GM12878 (cell line): ENCODE results near the gene PMM1. TPM values are rescaled to one million over a fixed set of nuclear protein-coding genes. Genes with fewer than 3 reads are reported as not detected.

Source experiments
- ATAC-seq: fragments of 200-7000 bp; cut with Tn5 transposase; 3 replicates; pipeline ENCODE4 v1.9.1; 2020; ENCODE audit warnings: mild to moderate bottlenecking, moderate library complexity
- BruUV-seq: library from RNA; stranded (reverse); fragments of 400-500 nt; replicated peaks from 2 replicates; lab custom pipeline; 2021; lab: Mats Ljungman, UMichigan
- CTCF ChIA-PET: fragments of 300-600 bp; sonication (Branson Sonifier 250); formaldehyde crosslinking; extraction: SDS; loops from one replicate; lab custom pipeline; 2021; ENCODE audit warnings: inconsistent platforms; lab: Yijun Ruan, JAX
- POLR2A ChIA-PET: fragments of 350-600 bp; formaldehyde crosslinking; extraction: SDS; loops from one replicate; lab custom pipeline; 2021; ENCODE audit warnings: inconsistent platforms; lab: Charles Lee
- RAD21 ChIA-PET: fragments of 300-600 bp; sonication (Branson Sonifier 250); formaldehyde crosslinking; loops from one replicate; lab custom pipeline; 2023; ENCODE audit warnings: antibody characterized with exemption; ENCODE audit not compliant: unreplicated experiment; lab: Charles Lee
- SMC1A ChIA-PET: fragments of 300-600 bp; sonication (Branson Sonifier 250); formaldehyde crosslinking; loops from one replicate; lab custom pipeline; 2023; ENCODE audit not compliant: unreplicated experiment, uncharacterized antibody; lab: Charles Lee
- DNase-seq: peaks from one replicate; pipeline ENCODE4 v3.0.0-alpha.2; 2011; ENCODE audit warnings: low read depth, low spot score
- FAIRE-seq: peaks from 3 replicates; lab custom pipeline; 2011; peaks lifted over from hg19 to GRCh38; lab: Jason Lieb, UNC
- H2AFZ ChIP-seq: 2 replicates; pipeline ENCODE4 v1.6.0; 2011; ENCODE audit warnings: low read depth, low read length, control low read depth; ENCODE audit not compliant: control insufficient read depth
- H3K27ac ChIP-seq: 2 replicates; pipeline ENCODE4 v1.5.1; 2011; ENCODE audit warnings: control low read depth; ENCODE audit not compliant: control insufficient read depth, insufficient read depth
- H3K27me3 ChIP-seq, 2 experiments: replicated peaks in 1 of 2; 2 replicates each; pipeline versions ENCODE4 v1.6.0 to v1.6.1; 2011; ENCODE audit warnings: low read length in 1 of 2; ENCODE audit not compliant: control insufficient read depth in 2 of 2, insufficient read depth in 2 of 2
- H3K36me3 ChIP-seq, 2 experiments: 2 replicates each; pipeline ENCODE4 v1.5.1; 2011; ENCODE audit warnings: low read length in 1 of 2; ENCODE audit not compliant: control insufficient read depth in 2 of 2, insufficient read depth in 2 of 2
- H3K4me1 ChIP-seq: 2 replicates; pipeline ENCODE4 v1.6.1; 2011; ENCODE audit warnings: mild to moderate bottlenecking, low read length, moderate library complexity, mixed read lengths; ENCODE audit not compliant: control insufficient read depth, insufficient read depth
- H3K4me2 ChIP-seq: 2 replicates; pipeline ENCODE4 v1.6.0; 2011; ENCODE audit warnings: control low read depth; ENCODE audit not compliant: control insufficient read depth, insufficient read depth
- H3K4me3 ChIP-seq: fragments of 200-600 bp; sonication (generic); 2 replicates; pipeline ENCODE4 v1.5.1; 2016
- H3K79me2 ChIP-seq: 2 replicates; pipeline ENCODE4 v1.6.0; 2011; ENCODE audit warnings: low read length; ENCODE audit not compliant: control insufficient read depth, insufficient read depth
- H3K9ac ChIP-seq: 2 replicates; pipeline ENCODE4 v1.8.0; 2011; ENCODE audit warnings: low read length, control low read depth, mixed read lengths; ENCODE audit not compliant: control insufficient read depth, insufficient read depth
- H3K9me3 ChIP-seq: replicated peaks from 3 replicates; pipeline ENCODE4 v1.5.1; 2011; ENCODE audit warnings: mild to moderate bottlenecking, low read length; ENCODE audit not compliant: control insufficient read depth, insufficient read depth
- H4K20me1 ChIP-seq: 2 replicates; pipeline ENCODE4 v1.6.0; 2011; ENCODE audit not compliant: control insufficient read depth, insufficient read depth
- BRCA1 ChIP-seq: IDR thresholded peaks from 2 replicates; pipeline ENCODE4 v1.6.1; 2011; ENCODE audit warnings: low read depth, low read length, improper control_type of control experiment
- CHD2 ChIP-seq: IDR thresholded peaks from 2 replicates; pipeline ENCODE4 v1.6.1; 2011; ENCODE audit warnings: low read depth, low read length, improper control_type of control experiment, borderline replicate concordance
- FOXM1 ChIP-seq: IDR thresholded peaks from 2 replicates; pipeline ENCODE4 v1.6.1; 2012; ENCODE audit warnings: low read depth, mild to moderate bottlenecking, inconsistent platforms, low read length, moderate library complexity
- KAT2A ChIP-seq: conservative IDR thresholded peaks from 2 replicates; pipeline ENCODE4 v1.6.1; 2011; ENCODE audit warnings: low read depth, low read length; ENCODE audit not compliant: control insufficient read depth
- NFIC ChIP-seq: IDR thresholded peaks from 2 replicates; pipeline ENCODE4 v1.6.1; 2012; ENCODE audit warnings: low read depth, mild to moderate bottlenecking, inconsistent platforms, low read length, moderate library complexity
- STAT1 ChIP-seq: fragments of 450-650 bp; conservative IDR thresholded peaks from 2 replicates; pipeline ENCODE4 v1.6.1; 2014; ENCODE audit warnings: antibody characterized with exemption, mild to moderate bottlenecking
- TCF7 ChIP-seq: IDR thresholded peaks from 2 replicates; pipeline ENCODE4 v1.6.1; 2014; ENCODE audit warnings: antibody characterized with exemption, borderline replicate concordance
- YBX1 ChIP-seq: fragments of 450-650 bp; IDR thresholded peaks from 2 replicates; pipeline ENCODE4 v1.6.1; 2016; ENCODE audit warnings: antibody characterized with exemption
- WGBS: methylation state at CpG from one replicate; pipeline ENCODE4 v1.1.6; 2016; ENCODE audit warnings: low lambda C conversion rate; ENCODE audit not compliant: insufficient replicate concordance, insufficient coverage; ENCODE audit errors: missing lambda C conversion rate; 5-methylcytosine and 5-hydroxymethylcytosine counted together
- in situ Hi-C: fragments of 300-500 bp; cut with MboI; formaldehyde crosslinking; loops from 9 replicates; pipeline ENCODE4 v1.14.3; 2018; ENCODE audit warnings: mixed read lengths
- intact Hi-C: fragments of 100-400 bp; cut with micrococcal nuclease; formaldehyde crosslinking; loops from one replicate; pipeline ENCODE4 v1.14.2; 2022; ENCODE audit not compliant: unreplicated experiment
- polyA plus RNA-seq, 11 experiments: library from polyadenylated mRNA; depleted of rRNA in 4 of 11; unstranded in 6 of 11; stranded (reverse) in 5 of 11; fragments of >200 nt; fragmentation: Nextera tagmentation in 4 of 11; fragmentation: Illumina TruSeq in 1 of 11; extraction: Ambion mirVana in 4 of 11; extraction: Trizol in 1 of 11; gene quantifications; 1 replicate in 1 of 11; 2 replicates in 10 of 11; pipeline versions ENCODE4 v1.2.1 to v1.2.3, GENCODE V29; 2011 to 2016; ENCODE audit warnings: inconsistent platforms in 2 of 11, missing spikeins in 2 of 11, low read depth in 1 of 11
- total RNA-seq, 4 experiments: library from RNA; depleted of rRNA in 3 of 4; stranded (reverse); fragments of >200 nt in 3 of 4; fragmentation: Illumina TruSeq in 1 of 4; extraction: Trizol in 1 of 4; gene quantifications; 2 replicates each; pipeline versions ENCODE4 v1.2.1 to v1.2.3, GENCODE V29; 2013 to 2021
- TF ChIP-seq, protein P1 (sequence below): IDR thresholded peaks from 2 replicates; pipeline ENCODE4 v1.6.1; 2012; ENCODE audit warnings: improper control_type of control experiment, low read depth, low read length; ENCODE audit not compliant: insufficient replicate concordance
- TF ChIP-seq, protein P2 (sequence below): IDR thresholded peaks from 2 replicates; pipeline ENCODE4 v1.6.1; 2011; ENCODE audit warnings: low read depth, low read length, improper control_type of control experiment, borderline replicate concordance
- TF ChIP-seq, protein P3 (sequence below): fragments of 450-650 bp; IDR thresholded peaks from 2 replicates; pipeline ENCODE4 v1.6.1; 2014; ENCODE audit warnings: mild to moderate bottlenecking

Gene PMM1
- total and polyA plus RNA-seq, 10 of the 15 experiments (the other 5 are each of a cell fraction or from before 2014, with no cell fraction given) = 8.2 to 32.2 (median 16.9) TPM

DNA sequence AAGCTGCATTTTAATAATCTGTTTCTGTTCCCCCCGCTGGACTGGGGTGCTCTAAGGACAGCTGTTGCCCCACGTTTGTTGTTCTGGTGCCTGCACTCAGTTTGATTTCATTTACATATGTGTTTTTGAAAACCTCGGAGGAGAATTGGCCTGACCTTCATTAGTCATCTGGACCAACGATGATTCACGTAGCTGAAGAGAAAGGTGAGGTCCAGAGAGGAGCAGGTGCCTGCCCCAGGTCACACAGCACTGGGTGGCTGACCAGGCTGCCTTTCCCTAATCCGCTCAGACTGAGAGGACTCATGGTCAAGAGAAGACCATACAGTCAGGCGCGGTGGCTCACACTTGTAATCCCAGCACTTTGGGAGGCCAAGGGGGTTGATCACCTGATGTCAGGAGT is 25.1 kb downstream of the PMM1 start (continued):
- TF ChIP-seq, protein P1, sequence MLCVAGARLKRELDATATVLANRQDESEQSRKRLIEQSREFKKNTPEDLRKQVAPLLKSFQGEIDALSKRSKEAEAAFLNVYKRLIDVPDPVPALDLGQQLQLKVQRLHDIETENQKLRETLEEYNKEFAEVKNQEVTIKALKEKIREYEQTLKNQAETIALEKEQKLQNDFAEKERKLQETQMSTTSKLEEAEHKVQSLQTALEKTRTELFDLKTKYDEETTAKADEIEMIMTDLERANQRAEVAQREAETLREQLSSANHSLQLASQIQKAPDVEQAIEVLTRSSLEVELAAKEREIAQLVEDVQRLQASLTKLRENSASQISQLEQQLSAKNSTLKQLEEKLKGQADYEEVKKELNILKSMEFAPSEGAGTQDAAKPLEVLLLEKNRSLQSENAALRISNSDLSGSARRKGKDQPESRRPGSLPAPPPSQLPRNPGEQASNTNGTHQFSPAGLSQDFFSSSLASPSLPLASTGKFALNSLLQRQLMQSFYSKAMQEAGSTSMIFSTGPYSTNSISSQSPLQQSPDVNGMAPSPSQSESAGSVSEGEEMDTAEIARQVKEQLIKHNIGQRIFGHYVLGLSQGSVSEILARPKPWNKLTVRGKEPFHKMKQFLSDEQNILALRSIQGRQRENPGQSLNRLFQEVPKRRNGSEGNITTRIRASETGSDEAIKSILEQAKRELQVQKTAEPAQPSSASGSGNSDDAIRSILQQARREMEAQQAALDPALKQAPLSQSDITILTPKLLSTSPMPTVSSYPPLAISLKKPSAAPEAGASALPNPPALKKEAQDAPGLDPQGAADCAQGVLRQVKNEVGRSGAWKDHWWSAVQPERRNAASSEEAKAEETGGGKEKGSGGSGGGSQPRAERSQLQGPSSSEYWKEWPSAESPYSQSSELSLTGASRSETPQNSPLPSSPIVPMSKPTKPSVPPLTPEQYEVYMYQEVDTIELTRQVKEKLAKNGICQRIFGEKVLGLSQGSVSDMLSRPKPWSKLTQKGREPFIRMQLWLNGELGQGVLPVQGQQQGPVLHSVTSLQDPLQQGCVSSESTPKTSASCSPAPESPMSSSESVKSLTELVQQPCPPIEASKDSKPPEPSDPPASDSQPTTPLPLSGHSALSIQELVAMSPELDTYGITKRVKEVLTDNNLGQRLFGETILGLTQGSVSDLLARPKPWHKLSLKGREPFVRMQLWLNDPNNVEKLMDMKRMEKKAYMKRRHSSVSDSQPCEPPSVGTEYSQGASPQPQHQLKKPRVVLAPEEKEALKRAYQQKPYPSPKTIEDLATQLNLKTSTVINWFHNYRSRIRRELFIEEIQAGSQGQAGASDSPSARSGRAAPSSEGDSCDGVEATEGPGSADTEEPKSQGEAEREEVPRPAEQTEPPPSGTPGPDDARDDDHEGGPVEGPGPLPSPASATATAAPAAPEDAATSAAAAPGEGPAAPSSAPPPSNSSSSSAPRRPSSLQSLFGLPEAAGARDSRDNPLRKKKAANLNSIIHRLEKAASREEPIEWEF = no peak

DNA sequence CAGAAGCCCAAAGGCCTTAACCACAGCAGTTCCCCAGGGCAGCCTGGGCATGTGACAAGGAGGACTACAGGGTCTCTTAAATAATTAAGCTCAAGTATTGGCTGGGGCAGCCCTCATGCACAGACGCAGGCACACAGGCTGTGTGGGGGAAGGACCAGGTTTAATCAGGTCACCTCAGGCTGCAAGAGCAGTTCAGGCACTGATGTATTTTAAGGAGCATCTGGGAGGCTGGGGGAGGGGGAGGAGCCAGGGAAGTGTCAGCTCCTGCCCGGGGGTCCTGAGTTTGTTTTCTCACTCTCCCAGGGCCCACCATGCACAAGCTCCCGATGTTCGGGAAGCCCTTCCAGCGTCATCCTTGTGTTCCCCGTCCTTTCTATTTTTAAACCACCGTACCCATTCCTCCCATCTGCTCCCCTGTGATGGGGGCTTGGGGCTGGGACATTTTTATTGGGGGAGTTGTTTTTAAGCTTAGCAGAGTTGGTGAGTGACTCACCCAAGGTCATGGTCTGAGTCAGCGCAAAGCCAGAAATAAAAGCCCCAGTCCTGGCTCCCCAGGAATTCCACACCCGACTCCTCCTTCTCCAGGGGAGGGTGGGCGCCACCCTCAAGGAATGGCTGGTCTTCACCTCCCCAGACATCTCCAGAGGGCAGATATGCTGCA is 26.5 kb downstream of the PMM1 start:
- BruUV-seq = no TSS peak
- CTCF ChIA-PET = interaction anchor here (0.7 kb wide), 1 partner anchor 1411 kb away, joined by 3 read pairs; no protein-coding TSS in a partner anchor
- no peak overlapping the region for H2AFZ ChIP-seq
- no peak overlapping the region for H3K4me2 ChIP-seq
- H3K27me3 ChIP-seq = peaks cover 0 to 5% of the 10 kb centered on the region in 2 experiments; a peak in 3 of 4 replicates
- POLR2A ChIA-PET = no interaction called here
- H3K4me1 ChIP-seq = no peaks in the 10 kb centered on the region
- no peaks in the 10 kb centered on the region for H3K79me2 ChIP-seq
- in situ Hi-C loops = no loop called here
- no peak for DNase-seq
- ATAC-seq = no peak
- TF ChIP-seq NFIC (no peak), BRCA1 (no peak), CHD2 (no peak), YBX1 (no peak), FOXM1 (no peak), KAT2A (no peak), TCF7 (no peak), STAT1 (no peak)
- TF ChIP-seq, protein P2, sequence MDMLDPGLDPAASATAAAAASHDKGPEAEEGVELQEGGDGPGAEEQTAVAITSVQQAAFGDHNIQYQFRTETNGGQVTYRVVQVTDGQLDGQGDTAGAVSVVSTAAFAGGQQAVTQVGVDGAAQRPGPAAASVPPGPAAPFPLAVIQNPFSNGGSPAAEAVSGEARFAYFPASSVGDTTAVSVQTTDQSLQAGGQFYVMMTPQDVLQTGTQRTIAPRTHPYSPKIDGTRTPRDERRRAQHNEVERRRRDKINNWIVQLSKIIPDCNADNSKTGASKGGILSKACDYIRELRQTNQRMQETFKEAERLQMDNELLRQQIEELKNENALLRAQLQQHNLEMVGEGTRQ = no peak
- TF ChIP-seq, protein P3, sequence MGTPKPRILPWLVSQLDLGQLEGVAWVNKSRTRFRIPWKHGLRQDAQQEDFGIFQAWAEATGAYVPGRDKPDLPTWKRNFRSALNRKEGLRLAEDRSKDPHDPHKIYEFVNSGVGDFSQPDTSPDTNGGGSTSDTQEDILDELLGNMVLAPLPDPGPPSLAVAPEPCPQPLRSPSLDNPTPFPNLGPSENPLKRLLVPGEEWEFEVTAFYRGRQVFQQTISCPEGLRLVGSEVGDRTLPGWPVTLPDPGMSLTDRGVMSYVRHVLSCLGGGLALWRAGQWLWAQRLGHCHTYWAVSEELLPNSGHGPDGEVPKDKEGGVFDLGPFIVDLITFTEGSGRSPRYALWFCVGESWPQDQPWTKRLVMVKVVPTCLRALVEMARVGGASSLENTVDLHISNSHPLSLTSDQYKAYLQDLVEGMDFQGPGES = no peak
- FAIRE-seq = no peak
- no peaks in the 10 kb centered on the region for H3K9me3 ChIP-seq
- RAD21 ChIA-PET = no interaction called here
- 56% methylated on average over 10 of the region's 10 CpGs for WGBS
- no peaks in the 10 kb centered on the region for H3K36me3 ChIP-seq
- no peak overlapping the region for H3K9ac ChIP-seq
- H3K4me3 ChIP-seq = no peak overlapping the region
- SMC1A ChIA-PET = no interaction called here
- no peaks in the 10 kb centered on the region for H4K20me1 ChIP-seq
- intact Hi-C loops = no loop called here
- no peak overlapping the region for H3K27ac ChIP-seq
